ENCODE measurements around the gene TMEM263.
"Not testable (repeated sequence)": the region's sequence is repeated elsewhere in the genome, so short reads cannot be mapped to it uniquely, and the experiment has no call there.

Gene TMEM263

GRCh38 chr12:106986135-106986534 is 30.4 kb downstream of the TMEM263 start:
- TF ChIP-seq, protein P1, sequence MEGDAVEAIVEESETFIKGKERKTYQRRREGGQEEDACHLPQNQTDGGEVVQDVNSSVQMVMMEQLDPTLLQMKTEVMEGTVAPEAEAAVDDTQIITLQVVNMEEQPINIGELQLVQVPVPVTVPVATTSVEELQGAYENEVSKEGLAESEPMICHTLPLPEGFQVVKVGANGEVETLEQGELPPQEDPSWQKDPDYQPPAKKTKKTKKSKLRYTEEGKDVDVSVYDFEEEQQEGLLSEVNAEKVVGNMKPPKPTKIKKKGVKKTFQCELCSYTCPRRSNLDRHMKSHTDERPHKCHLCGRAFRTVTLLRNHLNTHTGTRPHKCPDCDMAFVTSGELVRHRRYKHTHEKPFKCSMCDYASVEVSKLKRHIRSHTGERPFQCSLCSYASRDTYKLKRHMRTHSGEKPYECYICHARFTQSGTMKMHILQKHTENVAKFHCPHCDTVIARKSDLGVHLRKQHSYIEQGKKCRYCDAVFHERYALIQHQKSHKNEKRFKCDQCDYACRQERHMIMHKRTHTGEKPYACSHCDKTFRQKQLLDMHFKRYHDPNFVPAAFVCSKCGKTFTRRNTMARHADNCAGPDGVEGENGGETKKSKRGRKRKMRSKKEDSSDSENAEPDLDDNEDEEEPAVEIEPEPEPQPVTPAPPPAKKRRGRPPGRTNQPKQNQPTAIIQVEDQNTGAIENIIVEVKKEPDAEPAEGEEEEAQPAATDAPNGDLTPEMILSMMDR (IDR thresholded peaks at IDR 0.05), result no peak
- no peak for TF ChIP-seq ZFX (IDR thresholded peaks at IDR 0.05; ENCODE audit: borderline replicate concordance)
- H3K27ac ChIP-seq, result peak overlapping the region; percentile 55; the same call in 1 of the 2 replicates

GRCh38 chr12:106986625-106987389 is 31.1 kb downstream of the TMEM263 start, which contains the start of gene MTERF2:
Gene MTERF2 (minus strand): TSS chr12:106987146. CDS start chr12:106978714, 8,432 bp downstream.
- H3K27ac ChIP-seq, result peak within 1 kb of the TSS; percentile 55
- TF ChIP-seq, protein P1 (IDR thresholded peaks at IDR 0.05), result peak; percentile 13; the same call in 1 of the 2 replicates
- no peak for TF ChIP-seq ZFX (IDR thresholded peaks at IDR 0.05; ENCODE audit: borderline replicate concordance)

DNA sequence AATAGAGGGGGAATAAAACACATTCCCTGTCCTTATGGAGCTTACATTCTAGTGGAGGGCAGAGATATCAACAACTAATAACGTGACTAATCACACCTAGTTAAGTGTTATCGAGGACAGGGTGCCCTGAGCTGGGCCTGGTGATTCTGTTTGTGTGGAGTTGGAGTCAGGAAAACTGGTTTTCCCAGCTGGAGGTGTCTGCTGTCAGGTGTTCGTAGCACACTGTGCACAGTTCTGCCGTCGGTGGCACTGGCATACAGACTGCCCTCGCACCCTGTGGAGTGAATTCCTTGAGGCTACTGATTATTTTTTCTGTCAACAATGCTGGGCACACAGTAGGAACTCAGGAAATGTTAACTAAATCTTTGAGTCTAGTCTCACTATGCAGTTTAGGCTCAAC is 32.1 kb downstream of the TMEM263 start:
- TF ChIP-seq, protein P1 (IDR thresholded peaks at IDR 0.05), result no peak
- TF ChIP-seq ZFX (IDR thresholded peaks at IDR 0.05; ENCODE audit: borderline replicate concordance), result no peak
- H3K27ac ChIP-seq, result peak overlapping the region; percentile 55; the same call in 1 of the 2 replicates

GRCh38 chr12:106994579-106995220 is 39.0 kb downstream of the TMEM263 start:
- H3K27ac ChIP-seq, result no peak overlapping the region
- TF ChIP-seq, protein P1 (IDR thresholded peaks at IDR 0.05), result no peak
- TF ChIP-seq ZFX (IDR thresholded peaks at IDR 0.05; ENCODE audit: borderline replicate concordance), result no peak

DNA sequence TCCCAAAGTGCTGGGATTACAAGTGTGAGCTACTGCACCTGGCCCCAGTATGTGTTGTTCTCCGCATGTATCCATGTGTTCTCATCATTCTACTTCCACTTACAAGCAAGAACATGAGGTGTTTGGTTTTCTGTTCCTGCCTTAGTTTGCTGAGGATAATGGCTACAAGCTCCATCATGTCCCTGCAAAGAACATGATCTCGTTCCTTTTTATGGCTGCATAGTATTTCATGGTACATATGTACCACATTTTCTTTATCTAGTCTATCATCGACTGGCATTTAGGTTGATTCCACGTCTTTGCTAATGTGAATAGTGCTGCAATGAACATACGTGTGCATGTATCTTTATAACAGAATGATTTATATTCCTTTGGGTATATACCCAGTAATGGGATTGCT is 40.4 kb downstream of the TMEM263 start:
- not testable (repeated sequence) for H3K27ac ChIP-seq

GRCh38 chr12:106997916-106998315 is 42.2 kb downstream of the TMEM263 start:
- H3K27ac ChIP-seq, result no peak overlapping the region
- TF ChIP-seq, protein P1 (IDR thresholded peaks at IDR 0.05), result no peak
- TF ChIP-seq ZFX (IDR thresholded peaks at IDR 0.05; ENCODE audit: borderline replicate concordance), result no peak

DNA sequence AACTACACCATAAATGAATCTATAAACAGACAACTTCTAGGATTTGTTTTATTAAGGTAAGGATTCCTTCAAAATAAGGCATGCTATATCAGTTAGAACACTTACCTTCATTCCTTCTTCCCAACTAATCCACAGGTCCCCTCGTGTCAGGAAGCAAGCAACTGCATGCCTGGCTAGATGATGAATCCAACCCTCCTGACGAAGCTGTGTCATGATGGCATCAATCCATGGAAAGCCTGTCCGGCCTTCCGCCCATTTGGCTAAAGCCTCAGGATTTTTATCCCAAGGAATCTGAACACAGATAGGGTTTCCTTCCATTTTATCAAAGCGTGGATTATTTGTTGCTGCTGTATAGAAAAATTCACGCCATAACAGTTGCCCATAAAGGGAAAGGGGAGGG is 43.7 kb downstream of the TMEM263 start:
- H3K27ac ChIP-seq, result no peak overlapping the region
- TF ChIP-seq ZFX (IDR thresholded peaks at IDR 0.05; ENCODE audit: borderline replicate concordance), result no peak
- TF ChIP-seq, protein P1 (IDR thresholded peaks at IDR 0.05), result no peak

DNA sequence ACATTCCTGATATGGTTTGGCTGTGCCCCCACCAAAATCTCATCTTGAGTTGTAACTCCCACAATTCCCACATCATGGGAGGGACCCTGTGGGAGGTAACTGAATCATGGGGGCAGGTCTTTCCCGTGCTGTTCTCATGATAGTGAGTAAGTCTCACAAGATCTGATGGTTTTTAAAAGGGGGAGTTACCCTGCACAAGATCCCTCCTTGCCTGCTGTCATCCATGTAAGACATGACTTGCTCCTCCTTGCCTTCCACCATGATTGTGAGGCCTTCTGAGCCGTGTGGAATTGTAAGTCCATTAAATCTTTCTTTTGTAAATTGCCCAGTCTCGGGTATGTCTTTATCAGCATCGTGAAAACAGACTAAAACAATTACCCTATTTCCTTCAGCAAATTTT is 47.0 kb downstream of the TMEM263 start:
- not testable (repeated sequence) for H3K27ac ChIP-seq
